Measurements from ENCODE around the gene EXOSC9. TPM values are rescaled to one million over a fixed set of nuclear protein-coding genes. Genes with fewer than 3 reads are reported as not detected.

EXOSC9 gene
- total RNA-seq, 1 donor from 2014 or later, result 58.8 TPM

- no peaks in the 10 kb centered on the region for H3K4me1 Mint-ChIP-seq
- no peak for DNase-seq (ENCODE audit: low read depth, low spot score)
- no peak overlapping the region for H3K27ac Mint-ChIP-seq (ENCODE audit: unreplicated experiment)
- H3K9me3 Mint-ChIP-seq, result no peaks in the 10 kb centered on the region
- peaks cover 18% of the 10 kb centered on the region for H3K27me3 Mint-ChIP-seq (ENCODE audit: low read depth)
- no peaks in the 10 kb centered on the region for H3K36me3 Mint-ChIP-seq (ENCODE audit: low read depth)
- no peak for TF ChIP-seq CTCF (conservative IDR thresholded peaks at IDR 0.05)
- no peak overlapping the region for H3K4me3 Mint-ChIP-seq
These were observed 11.7 kb upstream of the EXOSC9 start for GRCh38 chr4:121789455-121789854.

GRCh38 chr4:121789960-121790829, 10.9 kb upstream of the EXOSC9 start:
- Mint-ChIP-seq H3K9me3 (no peaks in the 10 kb centered on the region), H3K36me3 (ENCODE audit: low read depth) (no peaks in the 10 kb centered on the region), H3K27me3 (ENCODE audit: low read depth) (peaks cover 16% of the 10 kb centered on the region), H3K4me3 (no peak overlapping the region), H3K4me1 (no peaks in the 10 kb centered on the region), H3K27ac (ENCODE audit: unreplicated experiment) (no peak overlapping the region)
- no peak for TF ChIP-seq CTCF (conservative IDR thresholded peaks at IDR 0.05)
- no peak for DNase-seq (ENCODE audit: low read depth, low spot score)

DNA sequence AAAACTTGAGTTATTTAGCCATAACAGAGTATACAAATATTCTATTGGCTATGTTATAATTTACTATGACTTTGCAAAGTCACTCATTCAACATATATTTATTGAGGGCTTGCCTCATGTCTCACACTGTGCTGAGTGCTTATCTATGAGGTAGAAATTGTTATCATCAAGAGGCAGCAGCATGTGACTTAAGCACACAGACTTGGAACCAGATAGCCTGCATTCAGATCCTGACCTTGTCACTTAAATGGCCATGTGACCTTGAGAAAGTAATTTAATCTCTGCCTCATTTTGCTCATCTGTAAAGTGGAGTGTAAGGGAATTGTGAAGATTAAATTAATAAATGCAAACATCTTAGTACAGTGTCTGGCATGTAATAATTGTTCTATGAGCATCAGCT, 10.1 kb upstream of the EXOSC9 start:
- H3K4me3 Mint-ChIP-seq, result no peak overlapping the region
- no peak for DNase-seq (ENCODE audit: low read depth, low spot score)
- H3K36me3 Mint-ChIP-seq (ENCODE audit: low read depth), result no peaks in the 10 kb centered on the region
- H3K27me3 Mint-ChIP-seq (ENCODE audit: low read depth), result peaks cover 16% of the 10 kb centered on the region
- H3K4me1 Mint-ChIP-seq, result peaks cover 2% of the 10 kb centered on the region
- no peak for TF ChIP-seq CTCF (conservative IDR thresholded peaks at IDR 0.05)
- H3K27ac Mint-ChIP-seq (ENCODE audit: unreplicated experiment), result no peak overlapping the region
- no peaks in the 10 kb centered on the region for H3K9me3 Mint-ChIP-seq

DNA sequence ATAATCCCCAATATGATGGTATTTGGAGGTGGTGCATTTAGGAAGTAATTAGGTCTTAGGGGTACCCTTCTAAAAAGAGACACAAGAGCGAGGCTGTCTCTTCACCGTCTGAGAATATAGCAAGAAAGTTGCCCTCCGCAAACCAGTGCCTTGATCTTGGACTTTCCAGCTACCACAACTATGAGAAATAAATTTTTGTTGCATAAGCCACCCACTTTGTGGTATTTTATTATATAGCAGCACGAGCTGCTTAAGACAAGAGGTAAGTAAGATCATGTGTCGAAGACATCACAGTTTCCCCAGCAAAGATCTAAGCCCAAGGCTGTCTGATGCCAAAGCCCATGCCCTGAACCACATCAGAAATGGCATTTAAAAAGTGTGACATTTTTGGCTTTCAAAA, 9.6 kb upstream of the EXOSC9 start:
- H3K27me3 Mint-ChIP-seq (ENCODE audit: low read depth), result peaks cover 16% of the 10 kb centered on the region
- H3K36me3 Mint-ChIP-seq (ENCODE audit: low read depth), result no peaks in the 10 kb centered on the region
- no peak for TF ChIP-seq CTCF (conservative IDR thresholded peaks at IDR 0.05)
- no peak for DNase-seq (ENCODE audit: low read depth, low spot score)
- no peak overlapping the region for H3K4me3 Mint-ChIP-seq
- peaks cover 7% of the 10 kb centered on the region for H3K4me1 Mint-ChIP-seq
- no peak overlapping the region for H3K27ac Mint-ChIP-seq (ENCODE audit: unreplicated experiment)
- H3K9me3 Mint-ChIP-seq, result no peaks in the 10 kb centered on the region

GRCh38 chr4:121792966-121793365, 8.2 kb upstream of the EXOSC9 start:
- Mint-ChIP-seq H3K27me3 (ENCODE audit: low read depth) (peaks cover 13% of the 10 kb centered on the region), H3K4me3 (no peak overlapping the region), H3K9me3 (no peaks in the 10 kb centered on the region), H3K4me1 (peaks cover 7% of the 10 kb centered on the region), H3K27ac (ENCODE audit: unreplicated experiment) (no peak overlapping the region), H3K36me3 (ENCODE audit: low read depth) (no peaks in the 10 kb centered on the region)
- no peak for TF ChIP-seq CTCF (conservative IDR thresholded peaks at IDR 0.05)
- no peak for DNase-seq (ENCODE audit: low read depth, low spot score)

Measured in neural crest cell (in vitro differentiated cells).